Kidney (tissue), 14 donors: Measurements from ENCODE around the gene PDLIM5. TPM values are rescaled to one million over a fixed set of nuclear protein-coding genes. Genes with fewer than 3 reads are reported as not detected.

Experiments used
- DNase-seq, 5 donors: peaks; one replicate each; pipeline ENCODE4 v3.0.0-alpha.2; 2013 to 2020
- FAIRE-seq: peaks from 2 replicates; lab custom pipeline; 2012; peaks lifted over from hg19 to GRCh38; lab: Jason Lieb, UNC
- H3K27ac ChIP-seq, 2 donors: one replicate each; pipeline ENCODE4 v1.7.0; 2013; ENCODE audit warnings: low read depth in 2 of 2, low read length in 2 of 2, inconsistent platforms in 1 of 2
- H3K27me3 ChIP-seq: one replicate; pipeline ENCODE4 v1.7.1; 2013; ENCODE audit warnings: low read length, inconsistent platforms; ENCODE audit not compliant: control insufficient read depth, insufficient read depth
- H3K36me3 ChIP-seq, 3 donors: one replicate each; pipeline versions ENCODE4 v1.7.0 to v1.7.1; 2013; ENCODE audit warnings: low read length in 3 of 3, control low read depth in 1 of 3, inconsistent platforms in 1 of 3; ENCODE audit not compliant: insufficient read depth in 3 of 3, control insufficient read depth in 2 of 3
- H3K4me1 ChIP-seq, 3 donors: one replicate each; pipeline versions ENCODE4 v1.7.0 to v1.7.1; 2013; ENCODE audit warnings: low read length in 3 of 3, inconsistent platforms in 1 of 3, low read depth in 1 of 3; ENCODE audit not compliant: control insufficient read depth in 2 of 3, insufficient read depth in 2 of 3
- H3K4me3 ChIP-seq, 3 donors: one replicate each; pipeline versions ENCODE4 v1.7.0 to v1.8.1; 2013; ENCODE audit warnings: low read length in 3 of 3, control low read depth in 1 of 3, inconsistent platforms in 1 of 3
- H3K9ac ChIP-seq, 3 donors: one replicate each; pipeline versions ENCODE4 v1.7.0 to v1.7.1; 2013; ENCODE audit warnings: low read length in 3 of 3, control low read depth in 1 of 3, inconsistent platforms in 1 of 3
- H3K9me3 ChIP-seq, 3 donors: one replicate each; pipeline versions ENCODE4 v1.7.0 to v1.7.1; 2013; ENCODE audit warnings: low read length in 3 of 3, control low read depth in 1 of 3, inconsistent platforms in 1 of 3; ENCODE audit not compliant: control insufficient read depth in 2 of 3, insufficient read depth in 1 of 3
- CTCF ChIP-seq: IDR thresholded peaks from 3 replicates; pipeline ENCODE4 v1.5.1; 2012; ENCODE audit warnings: mild to moderate bottlenecking, moderate library complexity, borderline replicate concordance; ENCODE audit not compliant: insufficient read depth; ENCODE audit errors: extremely low read depth
- intact Hi-C: fragments of 100-400 bp; cut with DNase I; formaldehyde crosslinking; loops from one replicate; pipeline ENCODE4 v1.11.1; 2022
- polyA plus RNA-seq: library from polyadenylated mRNA; stranded (reverse); fragments of 350-450 nt; fragmentation: Illumina TruSeq; extraction: RNeasy Lipid Tissue Mini Kit (QIAGEN cat#74804); gene quantifications from one replicate; pipeline ENCODE4 v1.2.3, GENCODE V29; 2014; ENCODE audit warnings: low read depth, low replicate concordance; ENCODE audit not compliant: insufficient read depth
- total RNA-seq: library from RNA; stranded (reverse); fragmentation: NEBNext Ultra II Directional; extraction: Animal tissue kit (Norgen Biotek cat#: 25700); gene quantifications from one replicate; pipeline ENCODE4 v1.2.1, GENCODE V29; 2021
- donor health status: control.
- donor health status: control.
- donor health status: control.
- donor health status: control.
- donor health status: control.
- donor health status: DM: yes; HTN: yes; CAD: no.
- donor health status: Normal renal cell carcinoma (clear cell type).

Gene PDLIM5
- total and polyA plus RNA-seq, 2 donors from 2014 or later: 24.3 to 167 TPM

GRCh38 chr4:94690851-94691254 lies 239.1 kb downstream of the PDLIM5 start:
- FAIRE-seq: no peak
- Histone ChIP-seq H3K27me3 (no peaks in the 10 kb centered on the region), H3K4me3 (no peak overlapping the region), H3K9me3 (no peaks in the 10 kb centered on the region), H3K9ac (no peak overlapping the region), H3K4me1 (no peaks in the 10 kb centered on the region), H3K36me3 (no peaks in the 10 kb centered on the region), H3K27ac (no peak overlapping the region)
- no peak for TF ChIP-seq CTCF
- intact Hi-C loops: no loop called here
- DNase-seq: no peak

GRCh38 chr4:94691552-94691951 lies 239.8 kb downstream of the PDLIM5 start:
- intact Hi-C loops: no loop called here
- no peak for DNase-seq
- Histone ChIP-seq H3K9ac (no peak overlapping the region), H3K27me3 (no peaks in the 10 kb centered on the region), H3K27ac (no peak overlapping the region), H3K4me1 (no peaks in the 10 kb centered on the region), H3K9me3 (no peaks in the 10 kb centered on the region), H3K4me3 (no peak overlapping the region), H3K36me3 (no peaks in the 10 kb centered on the region)
- no peak for TF ChIP-seq CTCF
- no peak for FAIRE-seq

GRCh38 chr4:94695384-94695783 lies 243.6 kb downstream of the PDLIM5 start:
- H3K27me3 ChIP-seq: no peaks in the 10 kb centered on the region
- no peak overlapping the region for H3K9ac ChIP-seq
- no peaks in the 10 kb centered on the region for H3K9me3 ChIP-seq
- DNase-seq: no peak
- no peak for TF ChIP-seq CTCF
- no peaks in the 10 kb centered on the region for H3K4me1 ChIP-seq
- H3K36me3 ChIP-seq: no peaks in the 10 kb centered on the region
- H3K27ac ChIP-seq: no peak overlapping the region
- intact Hi-C loops: no loop called here
- H3K4me3 ChIP-seq: no peak overlapping the region
- no peak for FAIRE-seq

GRCh38 chr4:94698187-94698586 lies 246.4 kb downstream of the PDLIM5 start:
- H3K36me3 ChIP-seq: no peaks in the 10 kb centered on the region
- intact Hi-C loops: no loop called here
- H3K27me3 ChIP-seq: no peaks in the 10 kb centered on the region
- FAIRE-seq: no peak
- H3K9me3 ChIP-seq: no peaks in the 10 kb centered on the region
- no peak for TF ChIP-seq CTCF
- H3K27ac ChIP-seq: no peak overlapping the region
- no peaks in the 10 kb centered on the region for H3K4me1 ChIP-seq
- no peak overlapping the region for H3K4me3 ChIP-seq
- H3K9ac ChIP-seq: no peak overlapping the region
- DNase-seq: no peak
